Right lobe of liver (tissue), 4 donors: ENCODE measurements around the gene PIGP.

Experiments
- CTCF ChIP-seq, 4 donors: fragments of 200-600 bp in 3 of 4; fragments of 450-650 bp in 1 of 4; IDR thresholded peaks; one replicate each; pipeline versions ENCODE4 v1.5.1 to v1.8.0; 2016 to 2022; ENCODE audit warnings: antibody characterized with exemption in 4 of 4, mild to moderate bottlenecking in 2 of 4
- POLR2A ChIP-seq: fragments of 450-650 bp; IDR thresholded peaks from one replicate; pipeline ENCODE4 v1.6.1; 2017; ENCODE audit warnings: antibody characterized with exemption, mild to moderate bottlenecking
- donor health status: DM: no; HTN: no; CAD: no.
- donor health status: DM: no; HTN: no; CAD: no.
- donor health status: DM: no; HTN: yes; CAD: no.

- TF ChIP-seq CTCF (IDR thresholded peaks at IDR 0.05) (no peak), POLR2A (no peak)
These were observed 46.7 kb upstream of the PIGP start for GRCh38 chr21:37119421-37120218.
